NCI-H345 treated with DMSO at 0.1 percent for 48 hours (cell line): ENCODE results near the gene CRIP1.
A peak's percentile ranks its signal among the peaks of the same experiment; 100 is the strongest.

ENCODE experiments used
- DNase-seq: peaks from one replicate; lab custom pipeline; 2025; ENCODE audit not compliant: unreplicated experiment; lab: John Stamatoyannopoulos, UW

CRIP1 gene

DNA sequence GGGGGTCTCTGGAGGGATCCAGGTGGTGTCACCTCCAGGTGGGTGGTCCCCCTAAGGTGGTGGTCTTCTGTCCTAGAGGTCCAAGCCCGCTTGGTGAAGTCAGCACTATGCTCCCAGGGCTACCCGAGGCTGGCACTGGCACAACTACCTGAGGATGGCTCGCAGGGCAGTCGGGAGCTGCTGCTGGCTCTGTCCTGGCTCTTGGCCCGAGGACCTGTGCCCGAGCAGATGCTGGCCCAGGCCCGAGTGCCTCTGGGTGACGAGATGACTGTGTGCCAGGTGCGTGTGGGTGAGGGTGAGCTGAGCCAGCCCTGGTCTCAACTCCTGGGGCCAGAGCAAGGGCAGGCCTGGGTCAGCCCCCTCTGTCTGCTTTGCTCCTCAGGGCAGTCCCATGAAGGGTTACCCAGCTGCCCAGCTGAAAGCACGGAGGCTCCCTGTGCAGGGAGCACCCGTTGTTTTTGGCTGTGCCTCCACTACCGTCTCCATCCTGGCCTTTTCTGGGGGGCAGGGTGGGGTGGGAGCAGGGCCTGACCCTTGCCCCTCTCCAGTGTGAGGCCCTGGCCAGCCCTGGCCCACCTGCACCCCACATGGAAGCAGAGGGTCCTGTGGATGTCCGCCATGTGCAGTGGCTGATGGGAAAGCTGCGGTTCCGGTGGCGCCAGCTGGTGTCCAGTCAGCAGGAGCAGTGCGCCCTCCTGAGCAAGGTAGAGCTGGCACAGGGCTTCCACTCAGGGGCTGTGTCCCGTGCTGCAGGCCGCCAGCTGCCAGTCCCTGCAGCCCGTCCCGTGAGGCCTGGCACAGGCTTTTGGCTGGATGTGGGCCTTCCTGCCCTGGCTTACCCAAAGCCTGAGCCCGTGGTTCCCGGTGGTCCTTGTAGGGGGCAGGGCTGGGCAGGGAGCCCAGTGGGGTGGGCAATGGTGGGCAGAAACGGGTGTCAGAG is 5.6 kb downstream of the CRIP1 start:
- no peak for DNase-seq

DNA sequence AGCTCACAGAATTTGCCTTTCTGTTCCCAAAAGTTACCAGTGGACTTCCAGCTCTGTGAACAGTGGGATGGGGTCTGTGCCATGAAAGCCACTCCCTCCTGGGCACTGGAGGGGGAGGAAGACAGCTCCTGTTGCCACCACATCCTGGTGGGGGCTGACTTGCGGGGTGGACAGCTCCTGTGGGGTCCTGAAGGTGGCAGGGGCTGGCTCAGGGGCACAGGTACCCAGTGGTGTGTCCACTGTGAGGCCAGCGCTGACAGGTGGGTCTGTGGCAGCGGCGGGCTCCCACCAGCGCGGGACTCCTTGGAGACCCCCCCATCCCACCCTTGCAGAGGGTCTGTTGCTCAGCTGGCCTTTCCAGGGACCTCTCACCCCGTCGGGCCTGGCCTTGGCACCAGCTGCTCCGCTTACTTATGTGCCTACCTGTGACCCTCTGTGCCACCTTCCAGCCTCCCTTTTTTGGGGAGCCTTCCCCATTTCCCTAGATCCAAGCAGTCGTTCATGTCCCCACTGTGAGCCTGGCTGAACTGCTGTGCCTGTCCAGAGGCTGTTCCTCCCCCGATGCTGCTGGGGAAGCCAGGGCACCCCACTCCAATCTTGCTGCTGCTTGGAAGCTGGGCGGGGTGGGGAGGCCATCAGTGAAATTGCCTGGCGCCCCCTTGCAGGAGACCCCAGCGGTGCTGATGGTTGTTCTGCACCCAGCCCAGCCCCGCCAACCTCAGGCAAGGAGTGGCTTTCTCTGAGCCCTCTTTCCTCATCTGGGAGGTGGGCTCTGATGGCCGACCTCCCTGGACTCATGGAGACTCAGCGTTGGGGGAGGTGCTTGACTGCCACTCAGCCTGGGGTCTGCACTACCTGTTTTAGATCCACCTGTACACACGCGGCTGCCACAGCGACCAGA is 6.5 kb downstream of the CRIP1 start:
- DNase-seq: no peak

DNA sequence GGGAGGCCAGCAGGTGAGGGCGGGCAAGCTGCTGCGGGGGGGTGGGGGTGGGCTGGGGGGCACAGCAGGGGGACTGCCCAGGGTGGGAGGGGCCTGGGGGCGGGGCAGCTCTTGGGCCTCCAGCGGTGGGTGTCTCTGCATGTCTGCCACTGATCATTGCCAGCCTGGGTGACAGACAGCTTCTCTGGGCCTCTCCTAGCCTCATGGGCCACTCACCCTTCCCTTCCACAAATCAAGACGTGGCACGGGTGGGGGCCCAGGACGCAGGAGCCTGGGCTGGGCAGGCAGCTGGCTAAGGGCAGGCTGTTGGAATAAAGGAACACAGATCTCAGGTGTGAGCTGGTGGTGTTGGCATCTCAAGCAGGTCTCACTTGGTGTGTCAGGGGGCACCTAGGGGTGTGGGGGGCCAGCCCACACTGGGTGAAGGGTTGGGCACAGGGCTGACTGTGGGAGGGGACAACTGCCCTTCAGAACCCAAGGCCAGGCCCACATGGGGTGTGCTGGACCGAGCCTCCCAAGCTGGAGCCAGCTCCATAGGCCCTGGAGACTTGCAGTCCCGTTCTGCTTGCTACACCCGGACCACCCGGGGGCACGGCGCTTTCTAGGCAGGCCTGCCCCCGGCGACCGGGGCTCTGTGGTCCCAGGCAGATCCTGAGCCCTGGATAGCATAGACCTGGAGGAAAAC is 7.4 kb downstream of the CRIP1 start:
- no peak for DNase-seq

DNA sequence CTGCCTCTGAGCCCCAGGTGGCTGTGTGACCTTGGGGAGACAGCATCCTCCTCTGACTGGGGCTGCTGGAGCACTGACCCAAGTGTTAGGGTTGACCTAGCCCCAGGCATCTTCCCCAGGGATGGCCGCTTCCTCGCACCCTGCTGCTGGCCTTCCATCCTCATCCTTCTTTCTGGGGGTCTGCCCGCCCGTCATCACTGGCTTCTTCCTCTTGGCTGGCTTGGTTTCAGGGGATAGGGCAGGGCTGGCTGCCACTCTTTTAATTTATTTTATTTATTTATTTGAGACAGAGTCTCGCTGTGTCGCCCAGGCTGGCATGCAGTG is 7.9 kb downstream of the CRIP1 start:
- no peak for DNase-seq

DNA sequence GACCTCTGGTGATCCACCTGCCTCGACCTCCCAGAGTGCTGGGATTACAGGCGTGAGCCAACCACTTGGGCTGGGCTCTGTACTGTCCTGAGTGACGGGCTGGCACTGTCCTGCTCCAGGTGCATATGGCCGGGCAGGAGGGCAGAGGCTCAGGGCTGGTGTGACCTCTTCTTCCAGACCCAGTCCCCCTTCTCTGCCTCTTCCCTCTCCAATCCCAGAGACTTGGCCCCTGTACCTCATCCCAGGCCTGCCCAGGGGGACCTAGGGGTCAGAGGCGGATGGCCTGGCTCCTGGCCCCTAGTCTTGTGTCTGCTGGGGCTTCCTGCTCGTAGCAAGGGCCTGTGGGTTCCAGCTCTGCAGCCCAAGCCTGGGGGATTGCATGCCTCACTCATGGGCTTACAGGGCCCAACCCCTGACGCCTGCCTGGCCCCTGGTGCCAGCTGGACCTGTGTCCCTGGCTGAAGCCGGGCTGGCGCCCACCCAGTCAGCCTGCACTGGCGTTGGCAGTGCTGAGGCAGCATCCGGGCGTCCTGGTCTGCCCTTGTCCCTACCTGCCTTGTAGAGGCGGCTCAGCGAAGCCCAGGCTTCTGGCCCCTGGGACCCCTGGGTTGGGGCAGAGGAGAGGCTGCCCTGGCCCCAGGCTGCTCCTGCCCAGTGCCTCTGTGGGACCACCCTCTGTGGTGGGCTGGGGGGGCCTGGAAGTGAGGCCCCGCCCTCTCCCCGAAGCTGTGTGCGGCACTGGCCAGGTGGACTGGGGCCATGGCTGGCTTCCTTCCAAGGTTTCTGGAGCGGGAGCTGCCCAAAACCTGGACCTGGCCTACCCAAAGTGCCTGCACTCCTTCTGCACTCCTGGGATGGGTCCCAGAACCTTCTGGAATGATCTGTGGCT is 8.7 kb downstream of the CRIP1 start:
- DNase-seq: no peak

DNA sequence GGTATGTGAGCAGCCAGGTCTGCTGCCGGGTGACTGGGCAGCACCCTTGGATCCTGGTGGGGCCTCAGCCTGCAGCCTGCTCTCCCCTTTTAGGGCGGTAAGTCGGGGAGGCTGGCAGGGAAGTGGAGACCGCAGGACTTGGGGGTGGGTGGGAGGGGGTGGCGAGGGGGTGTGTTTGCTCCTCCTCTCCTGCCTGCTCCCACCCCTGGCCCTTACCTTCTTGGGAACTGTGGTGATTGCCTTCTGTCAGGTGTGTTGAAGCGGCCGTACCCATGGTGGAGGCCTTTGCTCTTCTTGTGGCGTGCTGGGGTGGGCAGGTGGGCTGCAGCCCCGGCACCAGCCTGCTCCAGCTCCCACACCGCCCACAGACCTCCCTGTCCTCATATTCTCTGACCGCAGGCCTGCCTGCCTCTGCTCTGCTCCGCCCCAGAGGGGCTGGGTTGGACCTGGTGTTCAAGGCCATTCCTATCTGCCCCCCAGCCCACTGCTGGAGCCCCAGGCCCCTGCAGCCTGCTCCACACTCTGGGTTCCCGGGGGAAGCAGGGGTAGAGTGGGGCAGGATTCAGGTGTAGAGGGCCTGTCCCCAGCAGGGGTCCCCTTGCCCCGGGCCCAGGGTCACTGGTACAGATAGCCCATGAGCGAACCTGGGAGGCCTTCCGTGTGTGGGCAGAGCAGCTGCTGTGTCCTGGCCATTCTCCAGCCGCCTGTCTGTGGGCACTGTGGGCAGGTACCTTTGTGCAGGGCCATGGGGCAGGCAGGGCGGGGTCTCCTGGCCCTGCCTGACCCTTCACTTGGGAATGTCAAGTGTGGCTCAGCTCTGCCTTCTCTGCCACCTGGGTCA is 9.5 kb downstream of the CRIP1 start:
- DNase-seq: no peak

DNA sequence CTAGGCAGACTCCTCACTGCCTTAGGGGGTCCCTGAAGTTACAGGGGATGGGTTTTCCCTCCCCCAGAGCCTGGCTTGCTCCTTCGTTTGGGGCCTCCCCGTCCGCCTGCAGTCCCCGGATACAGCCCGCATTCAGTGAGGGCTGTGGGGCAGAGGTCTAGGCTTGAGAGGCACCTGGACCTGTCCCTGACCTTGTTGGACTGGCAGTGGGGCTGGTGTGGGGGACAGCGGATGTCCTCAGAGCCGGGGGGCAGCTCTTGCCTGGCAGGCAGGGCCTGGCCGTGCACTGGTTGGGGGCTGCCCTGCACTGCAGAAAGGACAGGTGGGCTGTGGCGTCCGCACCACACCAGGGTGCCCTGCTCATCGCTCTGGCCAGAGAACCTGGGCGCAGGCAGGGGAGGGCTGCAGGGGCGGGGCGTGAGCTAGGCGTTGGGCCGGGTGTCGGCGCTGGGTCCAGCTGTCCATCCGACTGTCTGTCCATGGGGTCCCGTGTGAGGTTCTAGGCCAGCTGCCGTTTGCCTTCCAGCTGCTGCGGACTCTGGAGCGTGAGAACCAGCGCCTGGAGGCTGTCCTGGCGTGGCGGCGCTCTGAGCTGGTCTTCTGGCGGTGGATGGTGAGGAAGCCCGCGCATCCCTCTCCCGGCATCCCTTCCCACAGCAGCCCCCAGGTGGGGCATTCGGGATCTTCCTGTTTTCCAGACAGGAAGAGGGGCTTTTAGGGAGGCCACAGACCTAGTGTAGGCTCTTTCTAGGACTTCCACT is 10.3 kb downstream of the CRIP1 start:
- no peak for DNase-seq

DNA sequence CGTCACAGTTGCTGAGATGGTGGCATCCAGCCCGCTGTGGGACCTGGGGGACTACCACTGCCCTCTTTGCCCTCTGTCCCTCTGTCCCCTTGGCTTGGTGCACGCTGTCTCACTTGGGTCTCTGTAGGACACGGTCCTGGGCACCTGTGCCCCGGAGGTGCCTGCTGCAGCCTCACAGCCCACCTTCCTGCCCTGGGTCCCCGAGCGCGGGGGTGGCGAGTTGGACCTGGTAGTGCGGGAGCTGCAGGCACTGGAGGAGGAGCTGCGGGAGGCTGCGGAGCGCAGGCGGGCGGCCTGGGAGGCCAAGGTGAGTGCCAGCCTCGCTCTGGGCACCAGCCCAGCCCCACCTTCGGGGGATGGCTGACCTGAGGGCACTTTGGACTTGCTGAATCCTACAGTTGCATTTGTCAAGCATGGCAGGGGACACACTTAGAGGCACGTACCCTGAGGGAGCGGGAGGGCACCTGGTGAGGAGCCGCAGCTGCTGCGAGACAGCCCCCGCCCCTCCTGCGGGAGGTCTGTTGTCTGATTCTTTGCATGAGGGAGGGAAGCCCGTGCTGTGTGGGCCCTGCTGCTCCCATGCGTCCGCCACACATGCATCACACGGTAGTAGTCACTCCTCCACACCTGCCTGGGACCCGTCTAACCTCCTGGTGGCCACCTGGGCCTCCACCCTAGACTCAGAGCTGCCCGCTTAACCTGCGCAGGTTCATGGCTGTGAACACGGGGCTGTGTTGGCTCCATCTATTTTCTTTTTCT is 11.2 kb downstream of the CRIP1 start:
- DNase-seq: peak; percentile 87

DNA sequence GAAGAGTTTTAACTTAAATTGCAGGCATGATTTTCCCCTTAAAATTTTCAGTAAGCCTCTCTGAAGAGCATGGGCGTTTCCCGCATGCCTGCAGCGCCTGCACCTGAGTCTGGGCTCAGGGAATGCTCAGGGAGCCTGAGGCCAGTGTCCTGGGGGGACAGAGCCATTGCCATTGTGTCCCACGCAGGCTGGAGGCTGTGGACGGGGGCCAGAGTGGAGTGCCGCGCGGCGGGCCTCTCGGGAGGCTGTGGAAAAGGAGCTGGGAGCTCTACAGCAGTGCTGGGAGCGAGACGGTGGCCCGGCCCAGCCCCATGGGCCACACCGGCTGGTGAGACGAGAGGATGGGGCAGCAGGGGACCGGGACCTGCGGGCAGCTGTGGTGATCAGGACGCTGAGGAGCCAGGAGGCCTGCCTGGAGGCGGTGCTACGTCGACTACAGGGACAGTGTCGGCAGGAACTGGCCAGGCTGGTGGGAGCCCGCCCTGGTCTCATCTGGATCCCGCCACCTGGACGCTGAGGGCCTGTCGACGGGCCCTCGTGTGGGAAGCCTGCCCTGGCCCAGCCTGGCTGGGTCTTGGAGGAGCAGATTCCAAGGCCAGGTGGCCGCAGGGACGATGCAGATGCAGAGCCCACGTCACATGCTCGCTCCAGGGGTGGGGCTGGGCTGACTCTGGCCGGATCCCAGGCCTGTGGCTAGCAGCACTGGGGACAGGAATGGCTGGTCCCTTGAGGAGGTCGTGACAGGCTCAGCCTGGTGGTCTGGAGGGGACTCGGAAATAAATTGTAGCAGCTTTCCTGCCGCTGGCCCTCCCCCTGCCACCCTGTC is 12.0 kb downstream of the CRIP1 start:
- no peak for DNase-seq

DNA sequence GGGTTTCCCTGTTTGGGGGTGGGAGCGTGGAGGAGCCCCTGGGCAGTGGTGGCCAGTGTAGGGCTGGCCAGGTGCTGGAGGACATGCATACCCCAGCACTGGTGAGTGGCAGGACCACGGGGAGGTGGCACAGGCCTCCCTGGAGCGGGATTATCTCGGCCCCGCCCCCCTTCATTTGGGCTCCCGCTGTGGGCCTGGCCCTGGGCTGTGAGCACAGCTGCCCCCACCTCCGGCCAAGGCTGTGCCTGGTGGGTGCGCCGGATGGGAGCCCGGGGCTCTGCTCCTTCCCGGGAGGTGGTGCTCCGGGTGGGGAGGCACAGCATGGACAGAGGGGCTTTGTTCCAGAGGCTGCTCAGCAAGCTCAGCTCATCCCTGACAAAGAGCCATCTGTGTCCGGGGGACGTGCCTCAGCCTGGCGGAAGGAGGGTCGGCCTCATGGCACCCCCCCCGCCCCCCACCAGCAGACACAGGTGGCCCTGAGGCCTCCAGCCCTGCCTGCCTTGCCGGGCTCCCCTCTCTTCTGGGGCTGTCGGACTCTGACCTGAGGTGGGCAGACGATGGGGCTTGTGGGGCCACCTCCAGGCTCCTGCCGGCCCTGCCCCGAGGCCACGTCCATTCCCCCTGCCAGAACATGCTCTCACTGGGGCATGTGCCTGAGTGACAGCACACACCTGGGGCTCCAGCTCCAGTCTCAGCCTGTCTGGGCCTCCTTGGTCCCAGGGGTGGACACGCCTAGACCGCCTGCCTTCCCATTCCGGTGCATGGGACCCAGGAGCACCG is 12.8 kb downstream of the CRIP1 start:
- DNase-seq: no peak

DNA sequence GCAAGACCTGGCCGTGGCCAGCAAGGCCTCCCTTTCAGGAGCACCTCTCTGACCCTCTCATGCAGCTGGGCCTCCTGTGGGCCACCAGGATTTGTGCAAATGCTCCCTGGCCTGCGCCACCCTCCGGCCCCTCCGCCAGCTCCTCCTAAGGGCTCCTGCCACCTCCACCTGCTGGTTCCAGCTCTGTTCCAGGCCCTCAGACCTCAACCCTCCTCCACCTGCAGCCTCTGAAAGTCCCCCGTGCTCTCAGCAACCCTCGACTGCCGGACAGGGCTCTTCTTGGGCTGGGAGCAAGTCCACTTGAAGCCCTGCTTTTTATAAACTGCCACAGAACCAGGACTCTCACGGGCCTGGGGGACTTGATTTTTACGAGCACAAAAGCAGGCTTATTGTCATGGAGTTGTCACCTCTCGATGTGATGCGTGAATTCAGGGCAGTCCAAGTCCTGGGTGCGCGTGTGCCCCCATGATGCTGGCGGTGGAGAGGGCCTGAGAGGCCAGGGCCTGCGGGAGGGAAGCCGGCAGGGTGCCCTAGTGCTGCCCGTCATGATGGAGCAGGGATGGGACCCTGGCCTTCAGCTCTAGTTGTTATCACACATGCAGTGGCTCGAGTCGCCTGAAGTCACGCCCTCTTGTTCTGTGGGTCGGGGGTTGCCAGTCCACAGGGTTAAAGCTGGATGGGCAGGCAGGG is 13.5 kb downstream of the CRIP1 start:
- no peak for DNase-seq

DNA sequence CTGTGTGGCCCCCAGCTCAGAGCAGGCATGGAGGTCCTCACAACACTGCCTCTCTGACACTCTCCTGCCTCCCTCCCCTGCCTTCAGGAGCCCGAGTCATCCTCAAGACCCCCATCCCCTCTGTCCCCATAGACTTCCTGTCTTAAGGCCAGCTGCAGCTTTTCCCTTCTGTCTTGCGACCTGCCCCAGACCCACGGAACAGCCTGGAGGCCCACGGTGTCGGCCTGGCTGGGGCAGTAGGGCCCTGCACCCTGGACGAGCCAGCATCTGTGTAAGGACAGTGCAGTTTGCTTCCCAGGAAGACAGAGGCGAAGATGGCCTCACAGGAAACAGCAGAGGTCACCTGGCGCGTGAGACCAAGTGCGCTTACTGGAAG is 14.0 kb downstream of the CRIP1 start:
- no peak for DNase-seq

DNA sequence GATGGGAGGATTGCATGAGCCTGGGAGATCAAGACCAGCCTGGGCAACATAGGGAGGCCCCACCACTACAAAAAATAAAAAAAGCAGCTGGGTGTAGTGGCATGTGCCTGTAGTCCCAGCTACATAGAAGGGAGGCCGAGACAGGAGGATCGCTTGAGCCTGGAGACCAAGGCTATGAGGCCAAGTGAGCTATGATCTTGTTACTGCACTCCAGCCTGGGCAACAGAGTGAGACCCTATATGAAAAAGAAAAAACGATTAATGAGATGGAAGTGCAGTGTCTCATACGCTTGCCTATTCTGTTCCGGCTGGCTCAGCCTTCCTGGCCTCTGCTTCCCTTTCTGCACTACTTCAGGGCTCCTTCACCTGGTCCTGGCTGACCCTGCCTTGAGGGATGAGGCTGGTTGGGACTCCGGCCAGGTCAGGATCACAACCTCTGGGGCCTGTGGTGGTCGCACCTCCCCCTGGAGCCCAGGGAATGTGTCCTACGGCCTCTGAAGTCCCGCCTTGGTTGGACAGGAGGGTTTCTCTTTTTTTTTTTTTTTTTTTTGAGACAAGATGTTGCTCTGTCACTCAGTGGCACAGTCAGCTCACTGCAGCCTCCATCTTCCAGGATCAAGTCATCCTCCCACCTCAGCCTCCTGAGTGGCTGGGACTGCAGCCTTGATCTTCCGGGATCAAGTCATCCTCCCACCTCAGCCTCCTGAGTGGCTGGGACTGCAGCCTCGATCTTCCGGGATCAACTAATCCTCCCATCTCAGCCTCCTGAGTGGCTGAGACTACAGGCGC is 15.0 kb downstream of the CRIP1 start:
- no peak for DNase-seq

DNA sequence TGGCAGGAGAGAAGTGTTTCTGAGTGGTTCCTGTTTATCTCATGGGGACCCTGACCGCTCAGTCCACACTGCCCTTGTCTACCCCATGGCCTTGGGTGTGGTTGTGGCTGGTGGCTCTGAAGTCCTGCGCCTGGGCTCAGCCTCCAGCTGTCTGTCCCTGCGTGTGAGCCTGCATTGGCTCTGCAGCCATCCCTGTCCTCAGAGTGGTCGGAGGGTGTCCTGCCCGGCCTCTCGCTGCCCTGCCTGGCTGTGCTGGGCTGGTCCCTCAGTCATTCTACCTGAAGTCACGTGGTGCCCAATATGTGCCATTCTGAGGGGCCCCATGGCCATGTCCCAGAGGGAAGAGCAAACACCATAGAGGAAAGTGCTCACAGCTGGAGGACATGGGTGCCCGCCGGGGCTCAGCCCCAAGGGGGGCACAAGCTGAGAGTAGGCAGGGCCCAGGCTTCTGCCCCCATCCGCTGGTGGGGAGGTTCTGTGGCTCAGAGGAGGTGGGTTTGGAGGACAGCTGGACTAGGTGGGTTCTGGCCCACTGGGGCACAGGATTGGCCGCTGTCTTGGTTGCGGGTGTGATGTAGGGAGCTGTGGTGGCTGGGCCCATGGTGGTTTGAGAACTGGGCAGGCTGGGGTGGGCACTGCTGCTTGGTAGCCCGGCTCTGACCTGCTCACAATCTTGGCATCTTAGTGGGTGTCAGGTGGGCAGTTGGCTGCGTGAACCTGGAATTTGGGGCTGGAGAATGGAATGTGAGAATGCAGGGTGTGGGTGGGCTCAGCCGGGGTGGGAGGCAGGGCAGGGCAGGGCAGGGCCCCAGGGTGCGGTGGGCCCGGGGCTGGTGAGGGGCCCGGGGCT is 16.0 kb downstream of the CRIP1 start:
- no peak for DNase-seq
